Stimulated activated CD8-positive, alpha-beta memory T cell treated with anti-CD3 and anti-CD28 coated beads, Interleukin-4, amount 100 ng/mL, for 48 hours (primary cell): ENCODE measurements around the gene SNED1.

Experiments
- DNase-seq: peaks from one replicate; pipeline ENCODE4 v3.0.0-alpha.2; 2020

SNED1 gene

DNA sequence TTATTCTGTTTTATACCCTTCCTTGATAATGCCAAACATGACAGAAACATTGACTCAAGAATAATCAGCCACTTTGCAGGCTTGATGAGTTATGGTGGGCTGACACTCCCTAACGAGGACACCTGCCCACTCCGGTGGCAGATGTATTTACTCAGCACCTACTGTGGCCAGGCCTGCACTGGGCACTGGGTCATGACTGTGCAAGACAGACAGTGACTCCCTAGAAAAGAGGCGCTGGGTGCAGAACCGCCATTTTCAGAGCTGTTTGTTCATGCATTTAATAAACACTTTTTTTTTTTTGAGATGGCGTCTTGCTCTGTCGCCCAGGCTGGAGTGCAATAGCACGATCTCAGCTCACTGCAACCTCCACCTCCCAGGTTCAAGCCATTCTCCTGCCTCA is 32.5 kb downstream of the SNED1 start:
- no peak for DNase-seq

GRCh38 chr2:241031436-241032165 is 33.2 kb downstream of the SNED1 start:
- no peak for DNase-seq

- DNase-seq: no peak
Observed at GRCh38 chr2:241033336-241033987, 35.0 kb downstream of the SNED1 start.

GRCh38 chr2:241033994-241034393 is 35.6 kb downstream of the SNED1 start:
- DNase-seq: no peak

DNA sequence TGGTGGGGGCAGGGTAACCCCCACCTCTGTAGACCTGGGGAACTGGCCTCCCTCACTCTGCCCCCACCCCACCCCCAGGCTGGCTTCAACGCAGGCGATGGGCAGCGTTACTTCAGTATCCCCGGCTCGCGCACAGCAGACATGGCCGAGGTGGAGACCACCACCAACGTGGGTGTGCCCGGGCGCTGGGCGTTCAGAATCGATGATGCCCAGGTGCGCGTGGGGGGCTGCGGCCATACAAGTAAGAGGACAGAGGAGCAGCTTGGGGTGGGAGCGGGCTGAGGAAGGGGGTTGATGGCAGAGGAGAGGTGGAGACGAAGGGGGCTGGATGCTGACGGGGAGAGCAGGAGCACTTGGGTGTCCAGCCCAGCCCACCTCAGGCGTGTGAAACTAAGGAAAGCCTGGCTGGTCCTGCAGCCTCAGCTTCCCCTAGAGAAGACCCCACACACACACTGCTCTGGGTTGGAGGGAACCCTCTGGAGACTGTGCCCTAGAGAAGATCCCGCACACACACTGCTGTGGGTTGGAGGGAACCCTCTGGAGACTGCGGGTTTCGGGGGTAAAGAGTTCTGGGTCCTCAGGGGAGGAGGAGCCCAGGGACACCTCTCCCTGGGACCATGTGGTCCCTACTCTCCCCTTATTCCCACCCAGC is 36.2 kb downstream of the SNED1 start:
- no peak for DNase-seq

- no peak for DNase-seq
Observed at GRCh38 chr2:241035142-241035817, 36.9 kb downstream of the SNED1 start.

DNA sequence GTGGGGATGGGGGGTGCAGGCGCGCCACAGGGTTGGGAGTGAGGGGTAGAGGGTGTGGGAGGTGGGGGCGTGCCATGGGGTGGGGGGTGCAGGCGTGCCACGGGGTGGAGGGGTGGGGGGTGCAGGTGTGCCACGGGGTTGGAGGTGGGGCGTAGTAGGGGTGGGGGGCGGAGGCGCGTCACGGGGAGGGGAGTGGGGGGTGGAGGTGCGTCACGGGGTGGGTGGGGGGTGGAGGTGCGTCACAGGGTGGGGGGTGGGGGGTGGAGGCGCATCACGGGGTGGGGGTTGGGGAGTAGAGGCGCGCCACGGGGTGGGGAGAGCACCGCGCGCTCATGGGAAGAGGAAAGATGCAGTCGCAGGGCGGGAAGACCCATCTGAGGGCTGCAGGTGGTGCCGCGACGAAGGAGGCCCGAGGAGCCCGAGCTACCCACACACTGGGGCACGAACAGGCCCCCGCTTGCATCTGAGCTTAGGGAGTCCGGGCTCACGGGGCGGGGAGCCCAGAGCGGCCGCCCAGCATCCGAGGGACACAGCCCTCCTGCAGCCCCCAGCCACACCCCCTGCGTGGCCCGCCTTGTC is 37.5 kb downstream of the SNED1 start:
- no peak for DNase-seq

- peak; percentile 71 for DNase-seq
Observed at GRCh38 chr2:241036397-241036963, 38.1 kb downstream of the SNED1 start.

- DNase-seq: peak; percentile 40
Observed at GRCh38 chr2:241036964-241037421, 38.6 kb downstream of the SNED1 start.

GRCh38 chr2:241037498-241037897 is 39.1 kb downstream of the SNED1 start:
- DNase-seq: no peak

DNA sequence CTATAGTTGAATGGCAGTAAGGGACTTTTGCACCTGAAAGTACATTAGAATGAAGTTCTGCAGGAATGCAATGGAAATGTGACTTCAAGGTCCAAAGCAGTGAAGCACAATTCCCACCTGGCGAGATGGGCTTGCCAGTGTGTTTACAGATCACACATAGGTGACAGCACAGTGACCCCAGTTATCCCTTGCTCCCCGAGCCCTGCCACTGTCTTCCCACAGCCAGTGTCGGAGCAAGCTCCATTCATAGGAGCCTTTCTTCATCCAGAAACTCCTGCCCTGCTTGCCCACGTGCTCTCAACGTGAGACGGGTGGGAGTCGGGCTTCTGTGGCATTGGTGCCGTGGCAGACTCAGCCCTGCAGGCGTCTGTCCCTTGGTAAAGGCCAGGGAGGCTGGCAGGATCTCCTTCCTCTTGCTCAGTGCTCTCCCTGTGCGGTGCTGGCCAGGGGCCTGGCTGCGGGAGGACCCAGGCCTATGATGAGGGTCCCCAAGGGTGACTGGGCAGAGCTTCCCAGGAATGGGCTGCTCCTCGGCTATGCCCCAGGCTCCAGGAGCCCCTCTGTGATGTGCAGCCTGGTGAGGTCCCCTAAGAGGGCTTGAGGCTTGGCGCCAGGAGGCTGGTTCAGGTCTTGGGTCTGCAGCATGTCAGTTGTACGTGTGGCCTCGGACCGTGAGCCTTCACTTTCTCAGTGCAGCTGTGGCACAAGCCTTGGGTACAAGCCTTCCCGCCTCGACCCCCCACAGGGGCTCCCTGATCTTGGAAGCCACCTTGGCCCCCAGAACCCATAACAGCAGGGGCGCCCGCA is 40.2 kb downstream of the SNED1 start:
- no peak for DNase-seq

GRCh38 chr2:241039416-241039815 is 41.0 kb downstream of the SNED1 start:
- no peak for DNase-seq

GRCh38 chr2:241040081-241040803 is 41.8 kb downstream of the SNED1 start:
- DNase-seq: no peak

DNA sequence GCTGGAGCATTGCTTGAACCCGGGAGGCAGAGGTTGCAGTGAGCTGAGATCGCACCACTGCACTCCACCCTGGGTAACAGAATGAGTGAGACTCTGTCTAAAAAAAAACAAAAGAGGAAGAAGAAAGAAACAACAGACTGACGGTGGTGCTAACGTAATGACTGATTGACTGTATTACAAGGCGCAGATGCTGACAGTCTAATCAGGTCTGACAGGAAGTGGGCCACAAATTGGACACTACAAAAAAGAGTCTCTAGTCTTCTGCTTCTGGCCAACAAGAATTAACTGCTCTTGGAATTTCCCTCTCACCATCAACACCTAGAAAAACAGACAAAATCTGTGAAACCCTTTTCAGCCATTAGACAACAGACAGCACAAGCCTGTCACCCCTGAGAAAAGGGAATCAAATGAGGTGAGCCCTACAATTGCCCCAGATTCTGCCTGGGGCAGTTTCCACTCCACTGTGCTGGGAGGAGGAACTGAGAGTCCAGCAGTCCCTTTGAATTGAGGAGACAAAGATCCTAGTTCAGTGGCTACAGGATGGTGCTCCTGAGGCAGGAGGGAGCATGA is 43.3 kb downstream of the SNED1 start:
- no peak for DNase-seq

DNA sequence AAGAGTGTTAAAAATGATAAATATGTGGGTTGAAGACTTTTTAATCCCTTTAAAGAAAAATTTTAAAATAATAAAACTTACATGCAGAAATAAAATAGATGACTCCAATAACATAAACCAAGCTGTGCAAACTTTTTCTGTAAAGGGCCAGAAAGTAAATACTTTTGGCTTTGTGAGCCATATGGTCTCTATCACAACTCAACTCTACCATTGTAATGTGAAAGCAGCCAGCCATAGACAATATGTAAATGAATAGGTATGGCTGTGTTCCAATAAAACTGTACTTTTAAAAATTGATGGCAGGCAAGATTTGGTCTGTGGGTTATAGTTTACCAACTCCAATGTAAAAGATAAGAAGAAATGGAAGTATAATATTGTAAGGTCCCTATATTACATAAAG is 45.2 kb downstream of the SNED1 start:
- no peak for DNase-seq

GRCh38 chr2:241047253-241048010 is 49.0 kb downstream of the SNED1 start:
- DNase-seq: no peak

GRCh38 chr2:241048149-241048948 is 49.9 kb downstream of the SNED1 start:
- no peak for DNase-seq

DNA sequence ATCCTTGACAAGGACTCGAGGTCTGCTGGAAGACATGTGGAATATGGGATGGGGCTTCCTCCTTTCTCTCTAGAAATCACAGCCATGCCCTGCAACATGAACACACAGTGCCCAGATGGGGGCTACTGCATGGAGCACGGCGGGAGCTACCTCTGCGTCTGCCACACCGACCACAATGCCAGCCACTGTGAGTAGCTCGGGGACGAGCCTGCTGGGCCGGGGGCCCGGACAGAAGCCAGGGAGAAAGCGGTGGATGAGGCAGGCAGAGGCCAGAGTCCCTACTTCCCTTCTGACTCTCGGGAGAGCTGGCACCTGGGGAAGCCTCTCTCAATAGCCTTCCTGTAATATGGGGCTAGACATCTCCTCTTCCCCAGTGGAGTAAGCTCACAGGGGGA is 50.5 kb downstream of the SNED1 start:
- DNase-seq: no peak
